Right lobe of liver (tissue), 6 donors: Measurements from ENCODE around the gene IQSEC1. TPM values are rescaled to one million over a fixed set of nuclear protein-coding genes. Genes with fewer than 3 reads are reported as not detected.

Source experiments
- ATAC-seq, 4 donors: fragments of 200-7000 bp; cut with Tn5 transposase; one replicate each; pipeline ENCODE4 v1.9.1; 2020; ENCODE audit warnings: mild to moderate bottlenecking in 4 of 4, moderate library complexity in 4 of 4
- DNase-seq, 3 donors: peaks; one replicate each; pipeline ENCODE4 v3.0.0-alpha.2; 2020
- H3K27ac ChIP-seq, 3 donors: fragments of 200-600 bp; one replicate each; pipeline ENCODE4 v1.8.0; 2022
- H3K27me3 ChIP-seq, 2 donors: fragments of 200-600 bp; one replicate each; pipeline ENCODE4 v1.8.0; 2022
- H3K36me3 ChIP-seq, 4 donors: fragments of 200-600 bp; sonication (generic) in 1 of 4; one replicate each; pipeline versions ENCODE4 v1.5.1 to v1.8.0; 2017 to 2022; ENCODE audit warnings: control low read depth in 1 of 4
- H3K4me1 ChIP-seq, 4 donors: fragments of 200-600 bp; sonication (generic) in 1 of 4; one replicate each; pipeline versions ENCODE4 v1.5.1 to v1.8.0; 2017 to 2022; ENCODE audit warnings: control low read depth in 1 of 4
- H3K4me3 ChIP-seq, 3 donors: fragments of 200-600 bp; one replicate each; pipeline ENCODE4 v1.8.0; 2022
- H3K9me3 ChIP-seq, 4 donors: fragments of 200-600 bp; sonication (generic) in 1 of 4; one replicate each; pipeline versions ENCODE4 v1.5.1 to v1.8.0; 2017 to 2022; ENCODE audit warnings: control low read depth in 1 of 4
- POLR2A ChIP-seq: fragments of 450-650 bp; IDR thresholded peaks from one replicate; pipeline ENCODE4 v1.6.1; 2017; ENCODE audit warnings: antibody characterized with exemption, mild to moderate bottlenecking
- whole genome bisulfite sequencing: methylation state at CpG from one replicate; pipeline ENCODE4 v1.1.6; 2018; ENCODE audit warnings: low coverage, low lambda C conversion rate; ENCODE audit not compliant: insufficient coverage; ENCODE audit errors: missing lambda C conversion rate; 5-methylcytosine and 5-hydroxymethylcytosine counted together
- intact Hi-C, 2 donors: fragments of 100-400 bp; cut with DNase I; formaldehyde crosslinking; loops; one replicate each; pipeline versions ENCODE4 v1.11.2 to v1.14.1; 2022
- total RNA-seq, 6 experiments: library from RNA; depleted of rRNA in 2 of 6; stranded (reverse); fragments of >200 nt in 2 of 6; fragmentation: NEBNext Ultra II Directional in 3 of 6; extraction: Animal tissue kit (Norgen Biotek cat#: 25700) in 3 of 6; gene quantifications; one replicate each; pipeline versions ENCODE4 v1.1.0 to v1.2.4, GENCODE V29; 2016 to 2023
- TF ChIP-seq, protein P1 (sequence below), 4 donors: fragments of 200-600 bp in 3 of 4; fragments of 450-650 bp in 1 of 4; IDR thresholded peaks; one replicate each; pipeline versions ENCODE4 v1.5.1 to v1.8.0; 2016 to 2022; ENCODE audit warnings: antibody characterized with exemption in 4 of 4, mild to moderate bottlenecking in 2 of 4
- donor health status: DM: no; HTN: yes; CAD: no.
- donor health status: DM: no; HTN: no; CAD: no.
- donor health status: DM: no; HTN: no; CAD: no.
- donor health status: DM: no; HTN: yes; CAD: no.
- donor health status: DM: no; HTN: yes; CAD: no.

IQSEC1 gene
- total RNA-seq, 6 experiments from 2014 or later: 32.1 to 61.3 (median 48.9) TPM

DNA sequence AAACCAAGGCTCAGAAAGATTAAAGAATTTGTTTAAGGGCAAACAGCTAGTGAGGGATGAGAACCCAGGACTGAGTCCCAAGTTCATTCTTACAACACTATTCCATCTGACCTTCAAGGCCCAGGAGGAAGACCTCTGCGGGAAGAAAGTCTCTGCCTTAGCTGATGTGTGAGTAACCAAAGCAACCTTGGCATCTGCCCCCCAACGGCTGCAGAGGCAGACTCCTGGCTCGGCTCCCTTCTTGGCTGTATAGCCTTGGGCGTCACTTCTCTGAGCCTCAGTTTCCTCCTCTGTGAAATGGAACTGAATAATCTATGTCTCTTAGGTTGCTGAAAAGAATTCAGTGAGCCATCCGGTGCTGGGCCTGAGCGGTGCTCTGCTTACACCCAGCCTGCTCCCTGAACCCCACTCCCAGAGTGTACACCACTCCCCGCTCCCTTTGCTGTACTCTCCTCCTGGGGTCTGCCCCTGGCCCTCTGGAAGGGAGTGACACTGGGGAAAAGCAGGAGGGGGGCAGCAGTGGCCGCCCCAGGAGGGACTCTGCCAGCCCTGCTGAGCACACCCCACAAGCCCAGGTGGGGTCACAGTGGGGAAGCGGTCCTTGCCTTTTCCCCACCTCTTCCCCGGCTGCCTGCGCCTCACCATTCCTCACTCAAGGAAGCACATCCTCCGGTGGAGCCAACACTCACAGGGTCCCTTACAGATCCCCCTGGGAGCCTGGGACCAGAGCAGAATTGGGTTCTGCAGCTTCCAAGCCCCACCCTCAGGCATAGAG, 97.3 kb downstream of the IQSEC1 start:
- 82% methylated on average over 4 of the region's 12 CpGs for WGBS
- H3K9me3 ChIP-seq: no peaks in the 10 kb centered on the region
- H3K4me1 ChIP-seq: peaks cover 0 to 3% (median 1%) of the 10 kb centered on the region in 4 donors
- H3K36me3 ChIP-seq: no peaks in the 10 kb centered on the region
- TF ChIP-seq POLR2A: no peak
- TF ChIP-seq, protein P1, sequence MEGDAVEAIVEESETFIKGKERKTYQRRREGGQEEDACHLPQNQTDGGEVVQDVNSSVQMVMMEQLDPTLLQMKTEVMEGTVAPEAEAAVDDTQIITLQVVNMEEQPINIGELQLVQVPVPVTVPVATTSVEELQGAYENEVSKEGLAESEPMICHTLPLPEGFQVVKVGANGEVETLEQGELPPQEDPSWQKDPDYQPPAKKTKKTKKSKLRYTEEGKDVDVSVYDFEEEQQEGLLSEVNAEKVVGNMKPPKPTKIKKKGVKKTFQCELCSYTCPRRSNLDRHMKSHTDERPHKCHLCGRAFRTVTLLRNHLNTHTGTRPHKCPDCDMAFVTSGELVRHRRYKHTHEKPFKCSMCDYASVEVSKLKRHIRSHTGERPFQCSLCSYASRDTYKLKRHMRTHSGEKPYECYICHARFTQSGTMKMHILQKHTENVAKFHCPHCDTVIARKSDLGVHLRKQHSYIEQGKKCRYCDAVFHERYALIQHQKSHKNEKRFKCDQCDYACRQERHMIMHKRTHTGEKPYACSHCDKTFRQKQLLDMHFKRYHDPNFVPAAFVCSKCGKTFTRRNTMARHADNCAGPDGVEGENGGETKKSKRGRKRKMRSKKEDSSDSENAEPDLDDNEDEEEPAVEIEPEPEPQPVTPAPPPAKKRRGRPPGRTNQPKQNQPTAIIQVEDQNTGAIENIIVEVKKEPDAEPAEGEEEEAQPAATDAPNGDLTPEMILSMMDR (IDR thresholded peaks at IDR 0.05): no peak
- H3K27ac ChIP-seq: no peak overlapping the region
- intact Hi-C loops: no loop called here
- DNase-seq (no peak), ATAC-seq (no peak)
- no peak overlapping the region for H3K4me3 ChIP-seq
- no peaks in the 10 kb centered on the region for H3K27me3 ChIP-seq

DNA sequence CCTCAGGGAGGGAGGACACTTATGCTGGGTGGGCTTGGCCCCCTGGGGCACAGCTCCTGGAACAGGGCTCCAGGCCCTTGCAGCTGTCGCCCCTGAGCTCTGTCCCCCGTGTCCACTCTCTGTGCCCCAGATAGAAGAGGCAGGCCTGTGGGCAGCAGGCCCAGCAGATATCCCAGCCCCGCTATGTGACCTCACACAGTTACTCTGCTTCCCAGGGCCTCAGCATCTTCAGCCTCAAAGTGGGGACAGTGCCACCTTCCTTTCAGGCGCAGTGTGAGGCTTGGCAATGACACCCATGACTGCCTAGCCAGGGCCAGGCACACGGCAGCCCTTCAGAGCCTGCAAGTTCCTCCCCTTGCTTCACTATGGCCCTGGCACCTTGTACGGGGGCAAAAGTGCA, 98.4 kb downstream of the IQSEC1 start:
- no peak for ATAC-seq

DNA sequence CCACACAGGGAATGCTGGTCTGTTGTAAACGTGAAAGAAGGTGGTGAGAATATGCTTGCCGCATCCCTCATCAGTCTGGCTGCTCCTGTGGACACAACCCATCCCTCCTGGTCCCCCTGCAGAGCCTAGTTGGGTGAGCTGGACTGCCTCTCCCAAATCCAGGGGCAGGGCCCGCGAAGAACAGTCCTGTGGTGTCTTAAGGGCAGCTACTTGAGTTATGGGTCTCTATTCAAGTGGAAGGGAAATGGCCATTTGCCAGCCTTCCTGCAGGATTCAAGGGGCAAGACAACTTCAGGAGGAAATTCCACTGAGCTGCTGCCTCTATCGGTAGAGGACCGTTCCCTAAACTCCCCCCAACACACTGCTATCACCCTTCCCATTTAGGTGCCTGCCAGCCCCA, 98.9 kb downstream of the IQSEC1 start:
- intact Hi-C loops: no loop called here
- TF ChIP-seq, protein P1 (IDR thresholded peaks at IDR 0.05): no peak
- no peak for TF ChIP-seq POLR2A

More for the DNA sequence above, 98.4 kb downstream of the IQSEC1 start:
- intact Hi-C loops: no loop called here
- Histone ChIP-seq H3K27me3 (no peaks in the 10 kb centered on the region), H3K4me3 (no peak overlapping the region), H3K36me3 (no peaks in the 10 kb centered on the region), H3K9me3 (no peaks in the 10 kb centered on the region), H3K27ac (no peak overlapping the region), H3K4me1 (peaks cover 0 to 11% (median 4%) of the 10 kb centered on the region in 4 donors)
- TF ChIP-seq, protein P1 (IDR thresholded peaks at IDR 0.05): no peak
- TF ChIP-seq POLR2A: no peak
- DNase-seq: peak in 1 of 3 donors; percentile 40
- WGBS: no CpG with 5 or more reads among the region's 6 CpGs

DNA sequence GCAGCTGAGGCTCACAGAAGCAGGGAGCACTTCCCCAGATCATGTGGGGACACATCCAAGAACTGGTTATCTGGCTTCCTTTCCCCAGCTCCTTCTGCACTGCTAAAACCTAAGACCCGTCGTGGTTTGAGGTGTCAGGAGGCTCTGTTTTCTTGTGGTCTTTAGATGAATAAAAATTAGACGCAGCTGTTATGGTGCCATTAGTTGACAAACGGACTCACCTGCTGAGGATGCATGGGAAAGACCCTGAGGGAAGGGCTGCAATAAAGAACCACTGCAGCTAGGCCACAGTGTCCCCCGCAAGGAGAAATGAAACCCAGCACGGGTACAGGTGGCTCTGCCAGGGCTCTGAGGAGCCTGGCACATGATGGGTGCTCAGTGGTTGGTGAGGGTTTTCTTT, 99.4 kb downstream of the IQSEC1 start:
- ATAC-seq (no peak), DNase-seq (no peak)

More for the DNA sequence above, 98.9 kb downstream of the IQSEC1 start:
- H3K4me1 ChIP-seq: peaks cover 0 to 11% (median 4%) of the 10 kb centered on the region in 4 donors
- H3K4me3 ChIP-seq: no peak overlapping the region
- no peak overlapping the region for H3K27ac ChIP-seq
- no peaks in the 10 kb centered on the region for H3K27me3 ChIP-seq
- no peaks in the 10 kb centered on the region for H3K9me3 ChIP-seq
- no peak for ATAC-seq
- no peaks in the 10 kb centered on the region for H3K36me3 ChIP-seq
- DNase-seq: peak in 1 of 3 donors; percentile 39
- 71% methylated on average over 2 of the region's 6 CpGs for WGBS

More for the DNA sequence above, 99.4 kb downstream of the IQSEC1 start:
- Histone ChIP-seq H3K4me1 (peaks cover 0 to 11% (median 4%) of the 10 kb centered on the region in 4 donors), H3K27me3 (no peaks in the 10 kb centered on the region), H3K9me3 (no peaks in the 10 kb centered on the region), H3K27ac (no peak overlapping the region), H3K4me3 (no peak overlapping the region), H3K36me3 (no peaks in the 10 kb centered on the region)
- intact Hi-C loops: no loop called here
- 26% methylated on average over 4 of the region's 6 CpGs for WGBS
- no peak for TF ChIP-seq POLR2A
- TF ChIP-seq, protein P1 (IDR thresholded peaks at IDR 0.05): no peak
